Lung (tissue), 12 donors: ENCODE results near the gene KCNMA1. TPM values are rescaled to one million over a fixed set of nuclear protein-coding genes. Genes with fewer than 3 reads are reported as not detected.

Source experiments
- ATAC-seq: fragments of 200-7000 bp; cut with Tn5 transposase; one replicate; pipeline ENCODE4 v1.9.1; 2020; ENCODE audit warnings: moderate number of reproducible peaks; ENCODE audit not compliant: insufficient read depth, low FRiP score
- DNase-seq, 3 donors: peaks; one replicate each; pipeline ENCODE4 v3.0.0-alpha.2; 2013 to 2017
- H3K27ac ChIP-seq, 2 donors: one replicate each; pipeline ENCODE4 v1.5.1; 2013; ENCODE audit warnings: mild to moderate bottlenecking in 2 of 2, moderate library complexity in 2 of 2, control low read depth in 1 of 2, inconsistent platforms in 1 of 2, low read depth in 1 of 2, low read length in 1 of 2
- H3K27me3 ChIP-seq, 3 donors: one replicate each; pipeline ENCODE4 v1.5.1; 2013; ENCODE audit warnings: low read length in 2 of 3; ENCODE audit not compliant: control insufficient read depth in 3 of 3, insufficient read depth in 3 of 3
- H3K36me3 ChIP-seq, 4 donors: one replicate each; pipeline ENCODE4 v1.5.1; 2013; ENCODE audit warnings: low read length in 4 of 4, mild to moderate bottlenecking in 1 of 4, moderate library complexity in 1 of 4; ENCODE audit not compliant: control insufficient read depth in 4 of 4, insufficient read depth in 4 of 4
- H3K4me1 ChIP-seq, 5 donors: one replicate each; pipeline ENCODE4 v1.5.1; 2013; ENCODE audit warnings: low read length in 5 of 5, mild to moderate bottlenecking in 2 of 5, moderate library complexity in 1 of 5; ENCODE audit not compliant: control insufficient read depth in 5 of 5, insufficient read depth in 5 of 5
- H3K4me3 ChIP-seq: one replicate; pipeline ENCODE4 v1.5.1; 2013; ENCODE audit warnings: mild to moderate bottlenecking, control low read depth, moderate library complexity
- H3K9ac ChIP-seq, 2 donors: one replicate each; pipeline ENCODE4 v1.5.1; 2013; ENCODE audit warnings: low read length in 2 of 2, control low read depth in 1 of 2; ENCODE audit not compliant: insufficient read depth in 1 of 2
- H3K9me3 ChIP-seq, 4 donors: one replicate each; pipeline ENCODE4 v1.5.1; 2013; ENCODE audit warnings: low read length in 3 of 4, mild to moderate bottlenecking in 1 of 4, moderate library complexity in 1 of 4; ENCODE audit not compliant: control insufficient read depth in 4 of 4, insufficient read depth in 3 of 4
- WGBS, 2 donors: extraction: QIAGEN DNeasy Blood & Tissue Kit; methylation state at CpG; one replicate each; pipeline ENCODE4 v1.1.7; 2013; 5-methylcytosine and 5-hydroxymethylcytosine counted together
- polyA plus RNA-seq, 2 donors: library from polyadenylated mRNA; stranded (reverse); fragments of 200-250 nt; gene quantifications; one replicate each; pipeline ENCODE4 v1.2.1, GENCODE V29; 2013
- total RNA-seq, 2 donors: library from RNA; depleted of rRNA in 1 of 2; stranded (reverse); fragments of >200 nt in 1 of 2; gene quantifications; one replicate each; pipeline ENCODE4 v1.2.1, GENCODE V29; 2014 to 2021
- TF ChIP-seq, protein P1 (sequence below): IDR thresholded peaks from 2 replicates; pipeline ENCODE4 v1.5.1; 2012; ENCODE audit warnings: mild to moderate bottlenecking; ENCODE audit errors: control extremely low read depth, extremely low read depth
- donor health status: control.
- donor health status: control.
- donor health status: Bipolar disorder and iron deficiency.
- donor health status: healthy.
- donor health status: DM: yes; HTN: yes; CAD: no.

Gene KCNMA1
- total and polyA plus RNA-seq, 4 donors = 3.8 to 13.0 (median 5.5) TPM

- TF ChIP-seq, protein P1, sequence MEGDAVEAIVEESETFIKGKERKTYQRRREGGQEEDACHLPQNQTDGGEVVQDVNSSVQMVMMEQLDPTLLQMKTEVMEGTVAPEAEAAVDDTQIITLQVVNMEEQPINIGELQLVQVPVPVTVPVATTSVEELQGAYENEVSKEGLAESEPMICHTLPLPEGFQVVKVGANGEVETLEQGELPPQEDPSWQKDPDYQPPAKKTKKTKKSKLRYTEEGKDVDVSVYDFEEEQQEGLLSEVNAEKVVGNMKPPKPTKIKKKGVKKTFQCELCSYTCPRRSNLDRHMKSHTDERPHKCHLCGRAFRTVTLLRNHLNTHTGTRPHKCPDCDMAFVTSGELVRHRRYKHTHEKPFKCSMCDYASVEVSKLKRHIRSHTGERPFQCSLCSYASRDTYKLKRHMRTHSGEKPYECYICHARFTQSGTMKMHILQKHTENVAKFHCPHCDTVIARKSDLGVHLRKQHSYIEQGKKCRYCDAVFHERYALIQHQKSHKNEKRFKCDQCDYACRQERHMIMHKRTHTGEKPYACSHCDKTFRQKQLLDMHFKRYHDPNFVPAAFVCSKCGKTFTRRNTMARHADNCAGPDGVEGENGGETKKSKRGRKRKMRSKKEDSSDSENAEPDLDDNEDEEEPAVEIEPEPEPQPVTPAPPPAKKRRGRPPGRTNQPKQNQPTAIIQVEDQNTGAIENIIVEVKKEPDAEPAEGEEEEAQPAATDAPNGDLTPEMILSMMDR = no peak
- no peak overlapping the region for H3K9ac ChIP-seq
- H3K4me1 ChIP-seq = peaks cover 0 to 5% (median 0%) of the 10 kb centered on the region in 5 donors
- 50 to 60% methylated on average over 2 of the region's 2 CpGs for WGBS, 2 donors
- H3K9me3 ChIP-seq = peaks cover 0 to 2% (median 0%) of the 10 kb centered on the region in 4 donors
- H3K27me3 ChIP-seq = peaks cover 0 to 5% (median 0%) of the 10 kb centered on the region in 3 donors
- ATAC-seq (no peak), DNase-seq (peak in 1 of 3 donors; percentile 2)
- no peak overlapping the region for H3K27ac ChIP-seq
- no peaks in the 10 kb centered on the region for H3K36me3 ChIP-seq
- no peak overlapping the region for H3K4me3 ChIP-seq
Observed at GRCh38 chr10:77287647-77288120, 349.9 kb downstream of the KCNMA1 start.

- no peak for ATAC-seq
- 64 to 75% methylated on average over 5 to 6 of the region's 6 CpGs for WGBS, 2 donors
- Histone ChIP-seq H3K27ac (no peak overlapping the region), H3K9me3 (peaks cover 0 to 2% (median 0%) of the 10 kb centered on the region in 4 donors), H3K4me3 (no peak overlapping the region), H3K9ac (no peak overlapping the region), H3K4me1 (peaks cover 0 to 5% (median 0%) of the 10 kb centered on the region in 5 donors), H3K27me3 (peaks cover 0 to 4% (median 0%) of the 10 kb centered on the region in 3 donors), H3K36me3 (no peaks in the 10 kb centered on the region)
- peak in 1 of 3 donors; percentile 19 for DNase-seq
- TF ChIP-seq, protein P1 = no peak
Observed at GRCh38 chr10:77286531-77287508, 350.8 kb downstream of the KCNMA1 start.

GRCh38 chr10:77285529-77286182 is 352.0 kb downstream of the KCNMA1 start:
- Histone ChIP-seq H3K4me1 (peaks cover 0 to 5% (median 0%) of the 10 kb centered on the region in 5 donors), H3K9ac (no peak overlapping the region), H3K27me3 (no peaks in the 10 kb centered on the region), H3K36me3 (no peaks in the 10 kb centered on the region), H3K27ac (no peak overlapping the region), H3K4me3 (no peak overlapping the region), H3K9me3 (peaks cover 0 to 2% (median 0%) of the 10 kb centered on the region in 4 donors)
- 37 to 52% methylated on average over 1 of the region's 1 CpG for WGBS, 2 donors
- ATAC-seq = no peak
- TF ChIP-seq, protein P1 = no peak
- no peak for DNase-seq
